ENCODE data around the gene MAEL.
"Not testable (repeated sequence)": the region's sequence is repeated elsewhere in the genome, so short reads cannot be mapped to it uniquely, and the experiment has no call there.

Gene MAEL

GRCh38 chr1:167022384-167022783 is 33.3 kb downstream of the MAEL start:
- Histone ChIP-seq H3K27ac (ENCODE audit: low read length) (no peak overlapping the region), H3K27me3 (ENCODE audit: control insufficient read depth, insufficient read depth, low read length) (no peaks in the 10 kb centered on the region), H3K4me1 (ENCODE audit: control insufficient read depth, low read depth, low read length) (no peaks in the 10 kb centered on the region), H3K36me3 (ENCODE audit: control insufficient read depth, low read depth, low read length) (no peaks in the 10 kb centered on the region), H3K4me3 (ENCODE audit: low read length) (no peak overlapping the region), H3K9me3 (ENCODE audit: control insufficient read depth, low read depth, low read length) (no peaks in the 10 kb centered on the region), H3K9ac (ENCODE audit: low read length) (no peak overlapping the region)

- not testable (repeated sequence) for H3K4me3 ChIP-seq (ENCODE audit: low read length); H3K27ac ChIP-seq (ENCODE audit: low read length); H3K9ac ChIP-seq (ENCODE audit: low read length); H3K4me1 ChIP-seq (ENCODE audit: control insufficient read depth, low read depth, low read length); H3K9me3 ChIP-seq (ENCODE audit: control insufficient read depth, low read depth, low read length); H3K27me3 ChIP-seq (ENCODE audit: control insufficient read depth, insufficient read depth, low read length); H3K36me3 ChIP-seq (ENCODE audit: control insufficient read depth, low read depth, low read length)
Measured at GRCh38 chr1:167029553-167029952, 40.5 kb downstream of the MAEL start.

- H3K36me3 ChIP-seq (ENCODE audit: control insufficient read depth, low read depth, low read length), result no peaks in the 10 kb centered on the region
- no peaks in the 10 kb centered on the region for H3K4me1 ChIP-seq (ENCODE audit: control insufficient read depth, low read depth, low read length)
- H3K9me3 ChIP-seq (ENCODE audit: control insufficient read depth, low read depth, low read length), result no peaks in the 10 kb centered on the region
- no peak overlapping the region for H3K9ac ChIP-seq (ENCODE audit: low read length)
- H3K27me3 ChIP-seq (ENCODE audit: control insufficient read depth, insufficient read depth, low read length), result no peaks in the 10 kb centered on the region
- no peak overlapping the region for H3K27ac ChIP-seq (ENCODE audit: low read length)
- H3K4me3 ChIP-seq (ENCODE audit: low read length), result no peak overlapping the region
Measured at GRCh38 chr1:167033646-167034045, 44.6 kb downstream of the MAEL start.

- Histone ChIP-seq H3K4me1 (ENCODE audit: control insufficient read depth, low read depth, low read length) (no peaks in the 10 kb centered on the region), H3K36me3 (ENCODE audit: control insufficient read depth, low read depth, low read length) (no peaks in the 10 kb centered on the region), H3K9ac (ENCODE audit: low read length) (no peak overlapping the region), H3K4me3 (ENCODE audit: low read length) (no peak overlapping the region), H3K27ac (ENCODE audit: low read length) (no peak overlapping the region), H3K9me3 (ENCODE audit: control insufficient read depth, low read depth, low read length) (no peaks in the 10 kb centered on the region), H3K27me3 (ENCODE audit: control insufficient read depth, insufficient read depth, low read length) (no peaks in the 10 kb centered on the region)
Measured at GRCh38 chr1:167043752-167044488, 54.8 kb downstream of the MAEL start.

- no peaks in the 10 kb centered on the region for H3K4me1 ChIP-seq (ENCODE audit: control insufficient read depth, low read depth, low read length)
- no peak overlapping the region for H3K9ac ChIP-seq (ENCODE audit: low read length)
- no peaks in the 10 kb centered on the region for H3K27me3 ChIP-seq (ENCODE audit: control insufficient read depth, insufficient read depth, low read length)
- H3K36me3 ChIP-seq (ENCODE audit: control insufficient read depth, low read depth, low read length), result no peaks in the 10 kb centered on the region
- H3K27ac ChIP-seq (ENCODE audit: low read length), result no peak overlapping the region
- H3K9me3 ChIP-seq (ENCODE audit: control insufficient read depth, low read depth, low read length), result no peaks in the 10 kb centered on the region
- H3K4me3 ChIP-seq (ENCODE audit: low read length), result no peak overlapping the region
Measured at GRCh38 chr1:167051907-167052306, 62.8 kb downstream of the MAEL start.

- Histone ChIP-seq H3K9me3 (ENCODE audit: control insufficient read depth, low read depth, low read length) (no peaks in the 10 kb centered on the region), H3K4me1 (ENCODE audit: control insufficient read depth, low read depth, low read length) (no peaks in the 10 kb centered on the region), H3K27me3 (ENCODE audit: control insufficient read depth, insufficient read depth, low read length) (no peaks in the 10 kb centered on the region), H3K27ac (ENCODE audit: low read length) (no peak overlapping the region), H3K4me3 (ENCODE audit: low read length) (no peak overlapping the region), H3K36me3 (ENCODE audit: control insufficient read depth, low read depth, low read length) (no peaks in the 10 kb centered on the region), H3K9ac (ENCODE audit: low read length) (no peak overlapping the region)
Measured at GRCh38 chr1:167052389-167052788, 63.3 kb downstream of the MAEL start.

- no peak overlapping the region for H3K9ac ChIP-seq (ENCODE audit: low read length)
- H3K27ac ChIP-seq (ENCODE audit: low read length), result no peak overlapping the region
- no peaks in the 10 kb centered on the region for H3K9me3 ChIP-seq (ENCODE audit: control insufficient read depth, low read depth, low read length)
- H3K27me3 ChIP-seq (ENCODE audit: control insufficient read depth, insufficient read depth, low read length), result no peaks in the 10 kb centered on the region
- peaks cover 6% of the 10 kb centered on the region for H3K4me1 ChIP-seq (ENCODE audit: control insufficient read depth, low read depth, low read length)
- no peak overlapping the region for H3K4me3 ChIP-seq (ENCODE audit: low read length)
- H3K36me3 ChIP-seq (ENCODE audit: control insufficient read depth, low read depth, low read length), result no peaks in the 10 kb centered on the region
Measured at GRCh38 chr1:167054531-167054930, 65.5 kb downstream of the MAEL start.

- Histone ChIP-seq H3K36me3 (ENCODE audit: control insufficient read depth, low read depth, low read length) (no peaks in the 10 kb centered on the region), H3K4me3 (ENCODE audit: low read length) (no peak overlapping the region), H3K9ac (ENCODE audit: low read length) (no peak overlapping the region), H3K27me3 (ENCODE audit: control insufficient read depth, insufficient read depth, low read length) (no peaks in the 10 kb centered on the region), H3K27ac (ENCODE audit: low read length) (no peak overlapping the region), H3K4me1 (ENCODE audit: control insufficient read depth, low read depth, low read length) (peaks cover 6% of the 10 kb centered on the region), H3K9me3 (ENCODE audit: control insufficient read depth, low read depth, low read length) (no peaks in the 10 kb centered on the region)
Measured at GRCh38 chr1:167054946-167055630, 66.0 kb downstream of the MAEL start.

GRCh38 chr1:167056529-167057231 is 67.6 kb downstream of the MAEL start:
- Histone ChIP-seq H3K36me3 (ENCODE audit: control insufficient read depth, low read depth, low read length) (no peaks in the 10 kb centered on the region), H3K9me3 (ENCODE audit: control insufficient read depth, low read depth, low read length) (no peaks in the 10 kb centered on the region), H3K27me3 (ENCODE audit: control insufficient read depth, insufficient read depth, low read length) (no peaks in the 10 kb centered on the region), H3K27ac (ENCODE audit: low read length) (no peak overlapping the region), H3K4me3 (ENCODE audit: low read length) (no peak overlapping the region), H3K9ac (ENCODE audit: low read length) (no peak overlapping the region), H3K4me1 (ENCODE audit: control insufficient read depth, low read depth, low read length) (peaks cover 6% of the 10 kb centered on the region)

GRCh38 chr1:167057241-167057688 is 68.2 kb downstream of the MAEL start:
- Histone ChIP-seq H3K27me3 (ENCODE audit: control insufficient read depth, insufficient read depth, low read length) (no peaks in the 10 kb centered on the region), H3K9ac (ENCODE audit: low read length) (no peak overlapping the region), H3K36me3 (ENCODE audit: control insufficient read depth, low read depth, low read length) (no peaks in the 10 kb centered on the region), H3K9me3 (ENCODE audit: control insufficient read depth, low read depth, low read length) (no peaks in the 10 kb centered on the region), H3K4me3 (ENCODE audit: low read length) (no peak overlapping the region), H3K4me1 (ENCODE audit: control insufficient read depth, low read depth, low read length) (peaks cover 6% of the 10 kb centered on the region), H3K27ac (ENCODE audit: low read length) (no peak overlapping the region)

- peaks cover 6% of the 10 kb centered on the region for H3K4me1 ChIP-seq (ENCODE audit: control insufficient read depth, low read depth, low read length)
- H3K27me3 ChIP-seq (ENCODE audit: control insufficient read depth, insufficient read depth, low read length), result no peaks in the 10 kb centered on the region
- no peak overlapping the region for H3K27ac ChIP-seq (ENCODE audit: low read length)
- no peak overlapping the region for H3K9ac ChIP-seq (ENCODE audit: low read length)
- H3K36me3 ChIP-seq (ENCODE audit: control insufficient read depth, low read depth, low read length), result no peaks in the 10 kb centered on the region
- no peak overlapping the region for H3K4me3 ChIP-seq (ENCODE audit: low read length)
- H3K9me3 ChIP-seq (ENCODE audit: control insufficient read depth, low read depth, low read length), result no peaks in the 10 kb centered on the region
Measured at GRCh38 chr1:167059045-167059808, 70.1 kb downstream of the MAEL start.
